Calu3 (cell line): ENCODE results near the gene ALDH1A2. TPM values are rescaled to one million over a fixed set of nuclear protein-coding genes. Genes with fewer than 3 reads are reported as not detected.

Source experiments
- BruUV-seq: library from RNA; stranded (reverse); fragments of 400-500 nt; replicated peaks from 2 replicates; lab custom pipeline; 2021; lab: Mats Ljungman, UMichigan
- CTCF ChIA-PET: fragments of 300-600 bp; sonication (Branson Sonifier 250); formaldehyde crosslinking; loops from one replicate; lab custom pipeline; 2022; ENCODE audit warnings: antibody characterized with exemption; lab: Charles Lee
- DNase-seq: peaks from one replicate; pipeline ENCODE4 v3.0.0; 2022
- H3K27ac Mint-ChIP-seq: one replicate; pipeline ENCODE4 v1.8.0; 2022; ENCODE audit warnings: mixed read lengths; ENCODE audit not compliant: unreplicated experiment
- H3K27me3 Mint-ChIP-seq: one replicate; pipeline ENCODE4 v1.8.0; 2022; ENCODE audit warnings: mixed read lengths; ENCODE audit not compliant: unreplicated experiment
- H3K36me3 Mint-ChIP-seq: one replicate; pipeline ENCODE4 v1.8.0; 2022; ENCODE audit warnings: mild to moderate bottlenecking, moderate library complexity, mixed read lengths; ENCODE audit not compliant: insufficient read depth, unreplicated experiment
- H3K4me1 Mint-ChIP-seq: one replicate; pipeline ENCODE4 v1.8.0; 2022; ENCODE audit warnings: mild to moderate bottlenecking, low read depth, mixed read lengths; ENCODE audit not compliant: unreplicated experiment
- H3K4me3 Mint-ChIP-seq: one replicate; pipeline ENCODE4 v1.8.0; 2022; ENCODE audit warnings: mild to moderate bottlenecking, low read depth, moderate library complexity, mixed read lengths; ENCODE audit not compliant: unreplicated experiment
- H3K9me3 Mint-ChIP-seq: one replicate; pipeline ENCODE4 v1.8.0; 2022; ENCODE audit warnings: low read depth, mixed read lengths; ENCODE audit not compliant: unreplicated experiment
- intact Hi-C: fragments of 100-400 bp; cut with micrococcal nuclease; formaldehyde crosslinking; loops from one replicate; pipeline ENCODE4 v1.10.0; 2022; ENCODE audit not compliant: unreplicated experiment
- total RNA-seq: library from RNA; stranded (reverse); gene quantifications from 2 replicates; pipeline ENCODE4 v1.2.3, GENCODE V29; 2022
- TF ChIP-seq, protein P1 (sequence below): fragments of 200-600 bp; IDR thresholded peaks from one replicate; pipeline ENCODE4 v1.8.0; 2022; ENCODE audit warnings: antibody characterized with exemption; ENCODE audit not compliant: unreplicated experiment

Gene ALDH1A2
- total RNA-seq, 1 experiment from 2014 or later = 219 TPM

DNA sequence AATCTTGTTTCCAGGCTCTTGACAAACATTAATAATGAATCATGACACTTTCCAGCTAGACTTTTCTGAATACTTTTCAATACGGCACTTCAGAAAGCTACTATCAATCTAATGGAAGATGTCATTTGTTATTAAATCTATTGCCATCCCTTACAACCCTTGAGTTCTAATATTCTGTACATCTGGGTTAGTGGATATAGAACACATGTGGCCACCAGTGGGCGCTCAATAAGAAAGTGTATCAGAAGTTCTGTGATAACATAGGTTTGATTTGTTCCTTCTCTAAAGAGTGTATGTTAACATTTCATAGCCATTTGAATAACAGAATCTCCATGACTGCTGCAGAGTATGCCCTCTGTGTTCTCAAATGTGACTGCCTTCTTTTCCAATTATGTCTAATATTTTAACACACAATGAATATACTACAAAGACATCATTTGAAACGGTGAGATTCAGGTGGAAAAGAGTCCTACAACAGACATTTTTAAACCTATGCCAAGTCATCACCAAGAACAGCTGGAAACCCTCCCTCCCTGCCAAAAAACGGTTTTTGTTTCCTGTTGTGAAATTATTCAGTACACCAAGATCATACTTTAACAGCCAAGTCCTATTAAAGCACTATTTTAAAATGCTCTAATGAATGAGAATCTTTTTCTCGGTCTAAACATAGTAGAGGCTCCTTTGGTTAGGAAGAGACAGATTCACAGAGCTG lies 22.2 kb downstream of the ALDH1A2 start:
- Mint-ChIP-seq H3K4me1 (peaks cover 91% of the 10 kb centered on the region), H3K36me3 (peaks cover 5% of the 10 kb centered on the region), H3K27ac (no peak overlapping the region), H3K4me3 (no peak overlapping the region), H3K27me3 (no peaks in the 10 kb centered on the region), H3K9me3 (no peaks in the 10 kb centered on the region)
- TF ChIP-seq, protein P1, sequence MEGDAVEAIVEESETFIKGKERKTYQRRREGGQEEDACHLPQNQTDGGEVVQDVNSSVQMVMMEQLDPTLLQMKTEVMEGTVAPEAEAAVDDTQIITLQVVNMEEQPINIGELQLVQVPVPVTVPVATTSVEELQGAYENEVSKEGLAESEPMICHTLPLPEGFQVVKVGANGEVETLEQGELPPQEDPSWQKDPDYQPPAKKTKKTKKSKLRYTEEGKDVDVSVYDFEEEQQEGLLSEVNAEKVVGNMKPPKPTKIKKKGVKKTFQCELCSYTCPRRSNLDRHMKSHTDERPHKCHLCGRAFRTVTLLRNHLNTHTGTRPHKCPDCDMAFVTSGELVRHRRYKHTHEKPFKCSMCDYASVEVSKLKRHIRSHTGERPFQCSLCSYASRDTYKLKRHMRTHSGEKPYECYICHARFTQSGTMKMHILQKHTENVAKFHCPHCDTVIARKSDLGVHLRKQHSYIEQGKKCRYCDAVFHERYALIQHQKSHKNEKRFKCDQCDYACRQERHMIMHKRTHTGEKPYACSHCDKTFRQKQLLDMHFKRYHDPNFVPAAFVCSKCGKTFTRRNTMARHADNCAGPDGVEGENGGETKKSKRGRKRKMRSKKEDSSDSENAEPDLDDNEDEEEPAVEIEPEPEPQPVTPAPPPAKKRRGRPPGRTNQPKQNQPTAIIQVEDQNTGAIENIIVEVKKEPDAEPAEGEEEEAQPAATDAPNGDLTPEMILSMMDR = peak; percentile 72
- intact Hi-C loops = loop anchor here (2.0 to 5.0 kb wide), 2 partner anchors 33 to 41 kb away; no protein-coding TSS in a partner anchor
- peak; percentile 65 for DNase-seq
- no TSS peak for BruUV-seq
- CTCF ChIA-PET = no interaction called here

GRCh38 chr15:58042006-58042405 lies 23.5 kb downstream of the ALDH1A2 start:
- Mint-ChIP-seq H3K9me3 (no peaks in the 10 kb centered on the region), H3K36me3 (peaks cover 5% of the 10 kb centered on the region), H3K4me1 (peaks cover 93% of the 10 kb centered on the region), H3K27me3 (no peaks in the 10 kb centered on the region), H3K27ac (no peak overlapping the region), H3K4me3 (no peak overlapping the region)
- DNase-seq = no peak
- TF ChIP-seq, protein P1 = no peak
- no TSS peak for BruUV-seq
- intact Hi-C loops = loop anchor here (2.0 to 5.0 kb wide), 2 partner anchors 31 to 40 kb away; no protein-coding TSS in a partner anchor
- CTCF ChIA-PET = interaction anchor here (0.7 kb wide), 1 partner anchor 1560 kb away, joined by 3 read pairs; no protein-coding TSS in a partner anchor

GRCh38 chr15:58040150-58040549 lies 25.4 kb downstream of the ALDH1A2 start:
- no peaks in the 10 kb centered on the region for H3K9me3 Mint-ChIP-seq

More at GRCh38 chr15:58040150-58040549, 25.4 kb downstream of the ALDH1A2 start:
- H3K4me1 Mint-ChIP-seq = peaks cover 89% of the 10 kb centered on the region
- H3K36me3 Mint-ChIP-seq = peaks cover 10% of the 10 kb centered on the region
- no peaks in the 10 kb centered on the region for H3K27me3 Mint-ChIP-seq
- CTCF ChIA-PET = interaction anchor here (0.6 to 2.5 kb wide), 4 partner anchors 26 to 1555 kb away, joined by 3 to 10 read pairs (median 6); partner anchors contain the start of gene ALDH1A2
- TF ChIP-seq, protein P1 = no peak
- DNase-seq = no peak
- intact Hi-C loops = loop anchor here (2.0 to 5.0 kb wide), 2 partner anchors 25 to 38 kb away; partner anchors contain the start of gene ALDH1A2
- H3K27ac Mint-ChIP-seq = peak overlapping the region; percentile 40
- peak overlapping the region; percentile 52 for H3K4me3 Mint-ChIP-seq
- BruUV-seq = no TSS peak
